LNCAP (cell line): ENCODE results near the gene APMAP.

Source experiments
- TF ChIP-seq, protein P1 (sequence below): fragments of 450-650 bp; IDR thresholded peaks from 2 replicates; pipeline ENCODE4 v1.5.1; 2017; ENCODE audit warnings: mild to moderate bottlenecking

APMAP gene

DNA sequence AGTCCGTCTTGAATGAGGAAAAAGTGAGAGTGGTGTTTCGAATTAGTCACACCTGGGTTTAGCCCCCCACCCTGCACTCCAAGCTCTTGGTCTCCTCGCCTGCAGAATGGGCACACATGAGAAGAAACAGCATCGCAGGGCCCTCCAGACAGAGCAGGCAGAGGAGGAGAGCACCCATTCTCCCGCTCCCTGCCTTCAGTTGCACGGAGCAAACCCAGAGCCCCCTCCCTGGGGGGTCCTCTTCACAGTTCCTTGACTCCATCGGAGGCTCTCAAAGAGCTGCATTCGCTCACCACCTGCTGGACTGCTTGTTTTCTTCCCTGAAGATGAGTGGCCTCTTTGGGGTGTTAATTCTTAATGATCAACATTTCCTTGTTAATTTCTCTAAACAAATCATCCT, 38.4 kb downstream of the APMAP start:
- TF ChIP-seq, protein P1, sequence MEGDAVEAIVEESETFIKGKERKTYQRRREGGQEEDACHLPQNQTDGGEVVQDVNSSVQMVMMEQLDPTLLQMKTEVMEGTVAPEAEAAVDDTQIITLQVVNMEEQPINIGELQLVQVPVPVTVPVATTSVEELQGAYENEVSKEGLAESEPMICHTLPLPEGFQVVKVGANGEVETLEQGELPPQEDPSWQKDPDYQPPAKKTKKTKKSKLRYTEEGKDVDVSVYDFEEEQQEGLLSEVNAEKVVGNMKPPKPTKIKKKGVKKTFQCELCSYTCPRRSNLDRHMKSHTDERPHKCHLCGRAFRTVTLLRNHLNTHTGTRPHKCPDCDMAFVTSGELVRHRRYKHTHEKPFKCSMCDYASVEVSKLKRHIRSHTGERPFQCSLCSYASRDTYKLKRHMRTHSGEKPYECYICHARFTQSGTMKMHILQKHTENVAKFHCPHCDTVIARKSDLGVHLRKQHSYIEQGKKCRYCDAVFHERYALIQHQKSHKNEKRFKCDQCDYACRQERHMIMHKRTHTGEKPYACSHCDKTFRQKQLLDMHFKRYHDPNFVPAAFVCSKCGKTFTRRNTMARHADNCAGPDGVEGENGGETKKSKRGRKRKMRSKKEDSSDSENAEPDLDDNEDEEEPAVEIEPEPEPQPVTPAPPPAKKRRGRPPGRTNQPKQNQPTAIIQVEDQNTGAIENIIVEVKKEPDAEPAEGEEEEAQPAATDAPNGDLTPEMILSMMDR: no peak

DNA sequence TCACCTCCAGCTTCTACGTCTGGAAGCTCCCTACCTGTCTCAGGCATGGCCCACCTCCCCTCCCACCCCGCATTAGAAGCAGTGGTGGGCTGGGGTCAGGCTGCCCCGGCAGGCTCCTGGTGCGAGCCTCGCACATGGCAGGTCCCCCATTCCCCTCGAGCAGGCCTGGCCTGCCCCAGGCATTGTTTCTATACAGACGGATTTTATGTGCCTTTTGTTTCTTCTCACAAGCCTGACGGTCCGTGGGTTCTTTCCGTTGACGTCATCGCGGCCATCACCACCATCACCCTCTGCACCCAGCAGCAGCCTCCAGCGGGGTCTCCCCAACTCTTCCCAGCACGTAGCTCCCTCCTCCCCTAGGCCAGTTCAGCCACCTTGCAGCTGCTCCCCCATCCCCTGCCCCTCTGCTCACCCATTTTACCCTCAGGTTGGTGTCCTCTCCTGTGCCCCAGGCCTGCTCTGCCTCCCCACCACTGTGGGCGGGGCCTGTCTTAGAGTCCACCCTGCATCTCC, 38.9 kb downstream of the APMAP start:
- TF ChIP-seq, protein P1: no peak

DNA sequence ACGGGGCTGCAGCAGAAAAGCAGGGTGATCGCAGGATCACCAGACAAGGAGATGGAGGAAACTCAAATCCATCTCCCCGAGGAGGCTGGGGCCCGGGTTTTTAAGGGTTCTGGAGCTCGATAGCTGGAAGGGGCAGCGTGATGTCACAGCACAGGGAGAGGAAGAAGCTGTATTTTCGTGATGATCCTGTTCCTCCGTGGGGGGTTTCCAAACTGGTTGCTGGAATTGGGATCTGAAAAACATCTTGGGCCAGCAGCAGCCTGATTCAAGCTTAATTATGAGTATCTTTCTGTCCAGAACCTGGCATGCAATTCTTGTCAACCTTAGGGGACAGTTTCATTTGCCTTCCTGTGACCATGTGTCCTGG, 39.4 kb downstream of the APMAP start:
- TF ChIP-seq, protein P1: no peak

DNA sequence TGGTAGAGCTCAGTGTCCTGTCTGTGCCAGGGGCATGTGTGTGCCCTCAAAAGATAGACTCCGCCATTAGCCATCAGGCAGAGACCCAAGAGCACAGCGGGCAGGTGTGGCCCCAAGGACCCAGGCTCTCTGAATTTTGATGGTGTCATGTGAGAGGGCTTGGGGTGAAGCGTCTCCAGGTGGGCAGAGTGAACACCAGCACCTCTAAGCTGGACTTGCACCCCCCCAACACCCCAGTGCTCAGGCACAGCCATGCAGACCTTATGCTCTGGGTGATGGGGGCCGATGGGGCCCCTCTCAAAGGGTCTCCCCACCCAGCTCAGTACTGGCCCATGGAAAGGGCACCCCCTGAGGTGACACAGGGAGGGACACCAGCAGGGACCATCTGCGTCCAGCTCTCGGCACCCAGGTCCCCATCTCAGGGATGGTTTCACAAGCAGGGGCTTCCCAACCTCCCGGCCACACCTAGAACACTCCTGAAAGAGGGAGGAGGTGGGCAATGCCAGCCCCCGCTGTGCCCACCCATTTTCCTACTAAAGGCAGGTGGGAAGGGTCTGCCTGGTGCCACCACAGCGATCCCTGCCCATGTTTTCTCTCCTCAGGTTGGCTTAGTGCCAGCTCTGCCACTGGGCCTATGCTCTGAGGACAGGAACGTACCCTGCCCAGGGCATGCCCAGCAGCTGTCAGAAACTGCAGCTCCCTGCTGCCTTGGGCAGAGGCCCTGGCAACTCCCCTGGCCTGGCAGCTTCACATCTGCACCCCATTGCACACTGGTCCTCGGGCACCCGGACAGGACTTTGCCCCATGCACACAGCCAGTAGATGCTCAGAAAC, 40.0 kb downstream of the APMAP start:
- TF ChIP-seq, protein P1: no peak

DNA sequence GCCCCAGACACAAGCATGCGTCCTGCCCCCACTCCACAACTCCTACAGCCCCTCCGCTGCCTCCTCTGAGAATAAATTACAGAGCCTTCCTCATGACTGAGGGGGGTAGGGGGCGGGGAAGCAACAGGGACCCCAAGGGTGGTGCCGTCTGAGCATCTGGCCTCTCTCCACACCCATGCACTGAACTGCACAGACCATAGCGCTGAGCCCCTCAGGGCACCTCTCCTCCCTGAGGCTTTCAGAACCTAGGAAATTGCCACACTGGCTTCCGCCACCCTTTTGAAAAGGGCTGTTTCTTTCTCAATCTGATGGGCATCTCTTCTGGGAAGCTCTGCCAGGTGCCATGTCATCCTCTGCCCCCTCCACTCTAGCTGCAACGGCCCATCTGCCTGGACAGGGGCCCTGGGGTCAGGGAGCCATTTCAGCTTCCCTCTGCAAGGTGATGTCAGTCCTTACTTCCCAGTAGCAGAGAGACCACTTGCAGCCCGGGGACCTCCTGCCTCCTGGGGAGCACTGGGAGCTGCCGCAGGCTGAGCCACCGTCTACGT, 40.9 kb downstream of the APMAP start:
- TF ChIP-seq, protein P1: no peak

DNA sequence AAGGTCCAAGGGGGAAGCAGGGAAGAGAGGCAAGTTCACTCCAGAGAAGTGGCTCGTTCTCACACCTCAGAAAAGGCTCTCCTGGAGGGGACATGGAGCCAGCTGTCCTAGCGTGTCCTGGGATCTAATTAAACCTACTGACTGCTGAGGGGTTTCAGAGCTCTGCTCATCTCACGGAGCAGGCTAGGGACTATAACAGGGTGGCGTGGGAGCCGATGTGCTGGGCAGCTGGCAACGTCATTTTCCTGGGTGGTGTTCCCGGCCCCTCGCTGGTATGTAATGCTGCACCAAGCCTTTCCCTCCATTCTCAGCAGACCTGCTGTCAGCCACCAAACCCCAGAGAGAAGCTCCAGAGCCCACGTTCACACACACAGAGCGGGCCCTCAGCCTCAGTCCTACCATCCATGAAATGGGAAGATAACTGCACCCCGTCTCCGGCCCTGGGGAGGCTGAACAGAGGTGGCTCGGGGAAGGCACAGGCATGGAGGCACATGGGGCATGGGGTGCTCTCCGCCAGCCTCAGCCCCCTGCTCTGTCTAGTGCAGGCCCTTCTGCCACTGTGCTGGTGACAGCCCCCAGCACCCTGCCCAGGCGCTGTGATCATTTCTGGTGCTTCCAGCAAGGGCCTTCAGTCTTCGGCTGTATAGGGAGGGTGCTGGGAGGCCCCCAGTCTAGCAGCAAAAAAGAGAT, 41.6 kb downstream of the APMAP start:
- TF ChIP-seq, protein P1: no peak

DNA sequence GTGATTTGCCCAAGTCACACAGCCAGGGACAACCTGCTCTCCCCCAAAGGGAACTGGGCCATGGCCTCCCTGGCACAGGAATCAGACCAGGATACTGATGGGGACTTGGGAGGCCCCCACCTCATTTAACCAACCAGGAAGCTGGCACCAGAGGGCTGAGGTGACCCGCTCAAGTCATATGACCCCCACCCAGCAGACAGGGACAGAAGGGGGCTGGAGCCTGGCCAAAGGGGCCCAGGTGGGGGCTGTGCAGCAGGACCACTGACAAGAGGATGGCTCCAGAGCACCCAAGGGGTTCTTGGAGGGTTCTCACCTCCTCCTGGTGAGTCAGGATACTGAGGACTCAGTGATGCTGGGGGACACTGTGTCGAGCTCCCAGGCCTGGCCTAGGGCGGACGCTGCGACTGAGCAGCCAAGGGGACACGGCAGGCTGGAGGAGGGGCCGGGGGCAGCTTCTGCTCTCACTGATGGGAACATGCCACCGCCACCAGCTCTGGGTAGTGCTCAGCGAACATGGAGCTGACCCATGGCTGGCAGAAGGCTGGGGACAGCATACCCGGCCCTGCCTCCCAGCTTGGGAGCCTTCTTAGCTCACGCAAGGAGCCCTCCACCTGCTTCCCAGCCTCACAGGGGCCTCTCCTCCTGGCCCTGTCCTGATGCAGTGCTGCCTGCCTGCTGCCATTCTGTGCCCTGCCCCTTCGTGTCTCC, 42.3 kb downstream of the APMAP start:
- TF ChIP-seq, protein P1: no peak
